A673 (cell line): ENCODE results near the gene PNPLA2.

Source experiments
- EZH2 ChIP-seq: fragments of 200-600 bp; sonication (generic); IDR thresholded peaks from 2 replicates; pipeline ENCODE4 v1.6.1; 2017; ENCODE audit warnings: borderline replicate concordance, low read depth, mild to moderate bottlenecking, mixed read lengths, antibody characterized with exemption, low read length; ENCODE audit not compliant: poor library complexity, severe bottlenecking
- TF ChIP-seq, protein P1 (sequence below): fragments of 300-800, 200-600 bp; sonication (generic); conservative IDR thresholded peaks from 2 replicates; pipeline ENCODE4 v1.5.1; 2017; ENCODE audit warnings: low read depth, mild to moderate bottlenecking, antibody characterized with exemption, low read length, moderate library complexity, mixed read lengths

DNA sequence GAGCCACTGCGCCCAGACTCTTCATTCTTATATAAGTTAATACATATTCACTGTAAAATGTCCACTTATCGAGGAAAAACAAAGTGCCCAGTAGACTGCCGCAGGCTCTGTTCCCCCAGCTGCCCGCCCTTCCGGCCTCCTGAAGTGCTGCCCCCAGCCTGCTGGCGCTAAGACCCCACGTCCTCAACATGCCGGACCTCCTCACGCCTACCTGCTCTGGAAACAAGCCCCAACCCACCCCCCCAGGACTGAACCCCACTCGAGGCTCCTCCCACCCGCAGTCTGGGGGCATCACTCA lies 42.5 kb upstream of the PNPLA2 start:
- TF ChIP-seq, protein P1, sequence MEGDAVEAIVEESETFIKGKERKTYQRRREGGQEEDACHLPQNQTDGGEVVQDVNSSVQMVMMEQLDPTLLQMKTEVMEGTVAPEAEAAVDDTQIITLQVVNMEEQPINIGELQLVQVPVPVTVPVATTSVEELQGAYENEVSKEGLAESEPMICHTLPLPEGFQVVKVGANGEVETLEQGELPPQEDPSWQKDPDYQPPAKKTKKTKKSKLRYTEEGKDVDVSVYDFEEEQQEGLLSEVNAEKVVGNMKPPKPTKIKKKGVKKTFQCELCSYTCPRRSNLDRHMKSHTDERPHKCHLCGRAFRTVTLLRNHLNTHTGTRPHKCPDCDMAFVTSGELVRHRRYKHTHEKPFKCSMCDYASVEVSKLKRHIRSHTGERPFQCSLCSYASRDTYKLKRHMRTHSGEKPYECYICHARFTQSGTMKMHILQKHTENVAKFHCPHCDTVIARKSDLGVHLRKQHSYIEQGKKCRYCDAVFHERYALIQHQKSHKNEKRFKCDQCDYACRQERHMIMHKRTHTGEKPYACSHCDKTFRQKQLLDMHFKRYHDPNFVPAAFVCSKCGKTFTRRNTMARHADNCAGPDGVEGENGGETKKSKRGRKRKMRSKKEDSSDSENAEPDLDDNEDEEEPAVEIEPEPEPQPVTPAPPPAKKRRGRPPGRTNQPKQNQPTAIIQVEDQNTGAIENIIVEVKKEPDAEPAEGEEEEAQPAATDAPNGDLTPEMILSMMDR: no peak
- no peak for TF ChIP-seq EZH2
